NCI-H526 (cell line): ENCODE measurements around the gene TMEM253.

ENCODE experiments used
- DNase-seq, 2 experiments: peaks; one replicate each; lab custom pipeline; 2025; lab: John Stamatoyannopoulos, UW

The TMEM253 gene

DNA sequence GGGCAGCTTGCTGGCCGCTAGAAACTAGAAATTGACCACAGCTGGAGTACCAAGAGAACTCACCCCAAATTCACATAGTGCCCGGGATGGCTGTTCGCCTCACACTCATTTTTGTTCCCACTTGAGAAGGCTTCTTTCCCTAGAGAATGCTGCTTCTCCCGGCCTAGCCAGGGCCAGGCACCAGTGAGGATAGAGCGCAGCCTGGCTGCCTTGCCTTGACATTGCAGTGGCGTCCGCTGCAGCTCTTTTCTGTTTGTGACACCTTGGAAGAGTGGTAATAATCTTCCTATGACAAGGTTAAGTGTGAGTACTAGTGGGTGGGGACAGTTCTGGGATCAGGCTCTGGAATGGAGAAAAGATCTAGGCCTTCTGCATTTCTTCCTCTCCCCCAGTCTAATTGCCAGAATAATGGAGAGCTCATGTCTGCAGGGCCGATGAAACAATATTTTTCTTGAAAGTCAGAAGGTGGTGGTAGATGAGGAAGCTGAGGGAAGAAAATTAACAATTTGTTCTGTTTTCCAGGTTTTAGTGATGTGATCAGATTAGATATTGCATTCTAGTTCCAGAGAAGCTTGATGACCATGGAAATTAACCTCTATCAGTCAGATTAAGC, 3.7 kb downstream of the TMEM253 start:
- peak; percentile 79 to 87 for DNase-seq

DNA sequence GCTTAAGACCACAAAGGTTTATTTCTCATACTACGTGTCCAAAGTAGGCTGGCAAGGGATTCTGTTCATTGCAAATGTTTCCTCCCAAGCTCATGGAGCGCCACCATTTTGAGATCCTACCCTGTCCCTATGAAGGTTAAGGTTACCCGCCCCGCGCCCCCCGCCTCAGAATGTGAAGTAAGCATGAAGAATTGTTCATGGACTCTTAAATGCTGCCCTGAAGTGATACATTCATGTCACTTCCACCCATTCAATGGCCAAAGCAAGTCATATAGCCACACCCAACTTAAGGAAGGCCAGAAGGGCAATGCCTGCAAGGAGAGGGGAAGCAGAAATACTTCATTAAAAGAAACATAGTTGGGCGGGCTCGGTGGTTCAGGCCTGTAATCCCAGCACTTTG, 4.2 kb downstream of the TMEM253 start:
- no peak for DNase-seq

- no peak for DNase-seq
These were observed 5.3 kb downstream of the TMEM253 start for GRCh38 chr14:21106176-21106497.

GRCh38 chr14:21106498-21107282, 5.8 kb downstream of the TMEM253 start:
- DNase-seq, result peak; percentile 50 to 86

- DNase-seq, result no peak
These were observed 6.5 kb downstream of the TMEM253 start for GRCh38 chr14:21107283-21107800.

DNA sequence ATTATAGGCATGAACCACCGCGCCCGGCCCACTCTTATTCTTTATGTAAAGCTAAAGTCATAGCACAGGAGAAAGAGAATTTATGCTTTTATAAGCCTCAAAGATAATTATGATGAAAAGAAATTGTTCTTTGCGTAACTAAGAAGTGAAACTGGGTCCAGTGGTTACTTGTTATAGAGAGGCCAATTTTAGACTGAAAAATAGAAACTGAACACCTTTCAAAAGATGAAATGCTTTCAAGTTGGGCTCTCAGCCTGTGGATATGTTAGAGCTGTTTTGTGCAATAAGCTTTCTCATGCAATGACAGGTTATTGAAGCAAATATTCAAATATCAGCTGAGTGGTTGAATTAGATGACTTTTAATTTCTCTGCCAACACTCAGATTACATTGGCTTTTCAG, 7.9 kb downstream of the TMEM253 start:
- DNase-seq, result no peak

GRCh38 chr14:21109377-21110138, 8.7 kb downstream of the TMEM253 start:
- DNase-seq, result no peak

GRCh38 chr14:21112255-21112654, 11.4 kb downstream of the TMEM253 start:
- no peak for DNase-seq

- DNase-seq, result no peak
These were observed 12.5 kb downstream of the TMEM253 start for GRCh38 chr14:21113369-21113768.

DNA sequence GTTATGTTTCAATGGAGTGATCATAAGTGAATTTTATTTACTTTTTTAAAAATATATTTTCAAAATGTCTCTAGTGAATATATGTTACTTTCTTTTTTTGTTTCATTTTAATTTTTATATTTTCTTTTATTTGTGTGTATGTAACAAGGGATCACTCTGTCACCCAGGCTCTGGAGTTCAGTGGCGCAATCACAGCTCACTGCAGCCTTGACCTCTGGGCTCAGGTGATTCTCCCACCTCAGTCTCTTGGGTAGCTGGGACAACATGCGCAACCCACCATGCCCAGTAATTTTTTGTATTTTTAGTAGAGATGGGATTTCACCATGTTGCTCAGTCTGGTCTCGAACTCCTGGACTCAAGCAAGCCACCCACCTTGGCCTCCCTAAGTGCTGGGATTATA, 18.1 kb downstream of the TMEM253 start:
- DNase-seq, result no peak

GRCh38 chr14:21120686-21121085, 19.8 kb downstream of the TMEM253 start:
- no peak for DNase-seq

GRCh38 chr14:21121122-21121521, 20.3 kb downstream of the TMEM253 start:
- no peak for DNase-seq

DNA sequence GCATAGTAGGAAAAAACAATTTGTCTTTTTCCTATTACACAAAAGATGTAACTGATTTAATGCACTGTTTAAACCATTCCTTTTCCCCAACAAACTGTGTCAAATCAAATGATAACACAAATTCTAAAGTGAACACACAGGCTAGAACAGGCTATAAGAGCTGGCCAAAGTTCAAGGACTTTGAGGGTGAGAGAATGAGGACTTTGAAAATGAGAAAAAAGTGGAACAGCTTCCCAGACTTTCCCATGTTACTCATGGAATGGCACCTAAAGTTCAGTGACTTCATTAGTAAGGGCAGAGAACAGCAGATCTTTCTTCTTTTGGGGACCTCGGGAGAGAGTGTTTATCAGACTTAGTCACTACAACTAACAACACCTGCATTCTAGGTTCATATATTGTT, 22.6 kb downstream of the TMEM253 start:
- DNase-seq, result no peak

- no peak for DNase-seq
These were observed 33.0 kb downstream of the TMEM253 start for GRCh38 chr14:21133901-21134300.

DNA sequence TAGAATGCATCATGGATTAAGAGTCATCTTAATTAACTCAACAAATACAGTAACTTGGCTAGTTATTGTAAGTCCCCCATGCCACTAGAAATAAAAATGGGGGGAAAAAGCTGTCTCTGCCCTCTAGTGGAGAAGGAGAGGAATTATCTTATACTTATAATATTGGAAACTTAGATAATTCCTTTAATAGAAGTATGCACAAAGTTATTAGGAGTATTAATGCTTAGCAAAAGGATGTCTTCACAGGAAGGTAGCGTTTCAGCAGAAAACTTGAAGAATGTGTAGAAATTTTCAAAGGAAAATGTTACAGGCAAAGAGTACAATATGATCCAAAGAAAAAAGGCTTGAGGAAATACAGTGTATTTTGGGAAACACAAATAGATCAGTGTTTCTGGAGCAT, 35.2 kb downstream of the TMEM253 start:
- peak in 1 of 2 experiments; percentile 26 for DNase-seq

- DNase-seq, result no peak
These were observed 41.5 kb downstream of the TMEM253 start for GRCh38 chr14:21142357-21142756.

GRCh38 chr14:21145437-21145836, 44.6 kb downstream of the TMEM253 start:
- no peak for DNase-seq

- DNase-seq, result no peak
These were observed 48.9 kb downstream of the TMEM253 start for GRCh38 chr14:21149641-21150367.
